Fibroblast of skin of abdomen (primary cell): ENCODE results near the gene SLC30A3.

Experiments used
- DNase-seq: peaks from one replicate; pipeline ENCODE4 v3.0.0-alpha.2; 2013

The SLC30A3 gene

DNA sequence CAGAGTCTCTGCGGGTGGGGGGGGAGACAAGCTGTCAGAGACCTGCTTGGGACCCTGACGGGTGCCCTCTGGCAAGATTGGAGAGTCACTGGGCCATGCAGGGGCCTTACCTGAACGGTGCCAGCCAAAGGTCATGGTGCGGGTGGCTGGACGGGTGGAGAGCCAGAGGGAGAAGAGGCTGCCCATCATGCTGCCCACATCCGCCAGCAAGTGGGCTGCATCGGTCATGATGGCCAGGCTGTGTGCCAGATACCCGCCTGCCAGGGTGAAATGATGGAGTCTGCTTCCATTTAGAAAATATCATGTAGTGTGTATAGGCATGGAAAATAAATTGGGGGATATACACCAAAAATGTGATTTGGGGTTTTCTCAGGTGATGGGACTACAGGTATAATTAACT, 4.8 kb downstream of the SLC30A3 start:
- no peak for DNase-seq

- DNase-seq = no peak
Observed at GRCh38 chr2:27256855-27257454, 5.9 kb downstream of the SLC30A3 start.

- peak; percentile 60 for DNase-seq
Observed at GRCh38 chr2:27255660-27256059, 7.2 kb downstream of the SLC30A3 start.

- no peak for DNase-seq
Observed at GRCh38 chr2:27255187-27255586, 7.7 kb downstream of the SLC30A3 start.

DNA sequence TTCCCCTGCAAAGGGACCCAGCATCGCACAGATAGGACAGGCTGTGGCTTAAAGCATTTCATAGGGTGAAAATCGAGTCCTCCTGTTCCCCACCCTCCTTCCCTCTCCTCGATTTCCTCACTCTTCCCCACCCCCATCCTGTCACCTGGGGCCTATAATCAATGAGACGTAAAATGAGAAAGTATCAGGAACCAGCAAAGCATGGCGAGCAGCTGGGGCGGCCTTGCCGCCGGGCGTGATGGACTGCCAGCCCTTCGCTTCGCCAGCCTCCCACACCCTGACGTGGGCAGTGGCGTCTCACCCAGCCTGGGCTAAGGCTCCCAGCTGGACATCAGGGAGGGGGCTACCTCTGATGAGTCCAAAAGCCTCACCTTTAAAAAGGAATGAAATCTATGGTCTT, 11.1 kb downstream of the SLC30A3 start:
- no peak for DNase-seq

- DNase-seq = no peak
Observed at GRCh38 chr2:27250652-27251379, 12.0 kb downstream of the SLC30A3 start.

DNA sequence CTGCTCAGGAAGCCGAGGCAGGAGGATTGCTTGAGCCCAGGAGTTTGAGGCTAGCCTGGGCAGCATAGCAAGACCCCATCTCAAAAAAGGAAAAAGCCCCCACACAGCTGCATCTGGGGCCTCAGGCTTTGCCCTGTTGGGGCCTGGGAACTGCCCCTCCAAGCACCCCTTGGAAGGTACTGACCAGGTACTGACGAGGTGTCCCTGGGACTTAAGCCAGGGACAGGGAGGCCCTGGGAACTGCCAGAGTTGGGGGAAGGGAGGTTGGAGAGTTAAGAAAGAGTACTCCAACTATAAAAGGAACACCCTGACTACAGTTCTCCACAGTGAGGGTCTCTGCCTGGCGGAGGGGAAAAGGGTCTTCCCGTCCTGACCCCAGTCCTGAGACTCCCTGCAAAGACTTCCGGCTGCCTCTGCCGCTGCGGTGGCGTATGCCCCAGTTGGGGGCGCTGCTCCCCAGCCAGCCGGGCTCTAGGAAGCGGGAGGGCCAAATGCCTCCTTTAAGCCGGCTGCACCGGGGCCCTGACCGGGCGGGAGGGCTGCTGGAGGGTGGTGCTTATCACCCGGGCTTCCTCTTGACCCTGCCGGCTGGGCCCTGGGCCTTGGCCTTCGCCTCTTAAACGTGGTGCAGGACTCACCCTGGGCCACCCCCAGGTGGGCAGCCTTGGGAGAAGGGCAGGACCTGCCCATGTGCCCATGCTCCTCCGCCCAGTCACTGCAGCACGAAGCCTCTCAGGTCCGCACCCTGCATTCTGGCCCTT, 12.8 kb downstream of the SLC30A3 start:
- peak; percentile 29 for DNase-seq

DNA sequence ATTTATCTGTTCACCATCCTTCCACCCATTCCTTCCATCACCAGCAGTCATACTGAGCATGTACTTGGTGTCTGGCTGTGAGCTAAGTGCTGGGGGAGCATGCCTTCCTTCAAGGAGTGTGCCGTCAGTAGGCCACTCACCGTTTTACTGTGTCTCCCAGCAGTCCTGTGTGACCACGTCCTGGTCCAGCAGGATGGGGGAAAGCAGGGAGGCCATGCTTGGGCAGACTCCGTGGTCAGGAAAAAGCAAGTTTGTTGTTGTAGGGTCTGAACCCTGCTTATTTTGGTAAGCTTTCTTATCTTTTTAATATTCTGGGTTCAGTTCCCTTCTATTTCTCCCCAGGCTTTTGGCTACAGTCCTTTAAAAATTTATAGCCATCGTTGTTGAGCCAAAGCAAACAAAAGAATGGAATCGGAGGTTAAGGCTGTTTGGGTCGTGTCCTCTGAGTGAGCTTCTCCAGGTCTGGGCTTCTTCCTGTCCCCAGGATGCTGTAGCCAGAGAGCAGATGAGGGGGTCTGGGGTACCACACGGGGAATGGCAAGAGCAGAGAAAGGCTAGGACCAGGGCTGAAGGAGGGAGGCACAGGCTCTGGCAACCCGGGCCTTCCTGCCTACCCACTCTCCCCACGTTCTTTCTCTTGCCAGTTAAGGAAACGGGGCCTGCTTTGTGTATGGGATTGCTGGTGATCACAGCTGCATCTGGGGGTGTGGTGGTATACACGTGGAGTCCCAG, 13.5 kb downstream of the SLC30A3 start:
- no peak for DNase-seq

DNA sequence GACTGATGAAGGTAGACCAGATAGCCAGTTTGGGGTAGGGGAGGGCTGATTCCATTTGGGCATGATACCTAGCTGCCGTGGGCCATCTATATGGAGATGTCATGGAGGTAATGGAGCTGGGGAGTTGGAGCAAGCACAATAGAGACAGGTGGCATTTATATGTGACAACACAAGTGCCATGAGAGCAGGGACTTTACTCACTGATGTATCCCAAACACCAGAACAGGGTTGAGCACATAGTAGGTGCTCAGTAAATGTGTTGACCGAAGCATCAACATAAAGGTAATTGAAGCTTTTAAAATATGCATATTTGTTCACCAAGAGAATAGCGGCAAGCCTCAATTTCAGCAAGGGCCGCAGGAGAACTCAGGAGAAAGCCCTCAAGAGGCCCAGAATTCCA, 15.0 kb downstream of the SLC30A3 start:
- no peak for DNase-seq

DNA sequence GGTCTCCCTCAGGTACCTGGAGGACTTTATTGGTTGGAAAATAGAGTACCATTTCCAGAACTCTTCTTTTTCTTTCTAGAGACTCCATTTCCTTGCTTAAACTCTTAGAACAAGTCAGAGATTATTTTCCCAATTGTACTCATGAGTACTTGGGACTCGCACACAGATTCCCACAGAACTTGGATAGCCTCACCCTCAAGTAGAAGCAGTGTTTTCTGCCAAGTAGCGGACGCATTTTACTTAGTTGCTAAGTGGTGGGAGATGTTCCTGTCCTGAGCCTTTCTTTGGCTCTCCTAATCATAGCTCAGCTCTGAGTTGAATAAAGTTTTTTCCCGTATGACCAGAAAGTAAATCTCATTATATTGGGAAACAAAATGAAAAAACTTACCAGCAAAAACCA, 17.2 kb downstream of the SLC30A3 start:
- DNase-seq = no peak

GRCh38 chr2:27245116-27245515, 17.7 kb downstream of the SLC30A3 start:
- no peak for DNase-seq

DNA sequence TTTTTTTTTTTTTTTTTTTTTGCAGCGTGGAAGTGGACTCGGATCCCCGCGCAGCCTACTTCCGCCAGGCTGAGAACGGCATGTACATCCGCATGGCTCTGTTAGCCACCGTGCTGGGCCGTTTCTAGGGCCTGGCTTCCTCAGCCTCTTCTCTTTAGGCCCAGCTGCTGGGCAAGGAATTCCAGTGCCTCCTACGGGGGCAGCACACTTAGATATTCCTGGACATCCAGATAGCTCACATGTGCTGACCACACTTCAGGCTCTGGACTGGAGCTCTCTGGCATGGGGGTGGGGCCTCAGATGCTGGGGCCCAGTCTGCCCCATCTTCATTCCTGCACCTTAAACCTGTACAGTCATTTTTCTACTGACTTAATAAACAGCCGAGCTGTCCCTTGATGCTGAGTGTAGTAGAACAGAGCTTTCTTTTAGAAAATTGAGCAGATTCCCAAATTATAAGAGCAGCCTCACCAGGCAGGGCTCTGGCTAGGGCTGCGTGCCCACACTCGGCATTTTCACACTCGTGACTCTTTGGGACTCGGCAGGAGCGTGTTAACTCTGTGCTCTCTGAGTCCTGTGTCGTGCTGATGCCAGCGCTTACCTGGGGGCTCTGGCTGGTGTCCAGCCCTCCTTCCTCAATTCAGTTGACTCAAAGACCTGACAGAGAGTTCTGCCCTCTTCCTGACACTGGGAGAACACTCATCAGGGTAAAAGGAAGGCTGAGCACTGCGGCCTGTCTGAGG, 19.3 kb downstream of the SLC30A3 start:
- no peak for DNase-seq

- DNase-seq = no peak
Observed at GRCh38 chr2:27242614-27242951, 20.3 kb downstream of the SLC30A3 start.

GRCh38 chr2:27241761-27242613, 20.9 kb downstream of the SLC30A3 start:
- no peak for DNase-seq

GRCh38 chr2:27240406-27240805, 22.4 kb downstream of the SLC30A3 start:
- DNase-seq = no peak

DNA sequence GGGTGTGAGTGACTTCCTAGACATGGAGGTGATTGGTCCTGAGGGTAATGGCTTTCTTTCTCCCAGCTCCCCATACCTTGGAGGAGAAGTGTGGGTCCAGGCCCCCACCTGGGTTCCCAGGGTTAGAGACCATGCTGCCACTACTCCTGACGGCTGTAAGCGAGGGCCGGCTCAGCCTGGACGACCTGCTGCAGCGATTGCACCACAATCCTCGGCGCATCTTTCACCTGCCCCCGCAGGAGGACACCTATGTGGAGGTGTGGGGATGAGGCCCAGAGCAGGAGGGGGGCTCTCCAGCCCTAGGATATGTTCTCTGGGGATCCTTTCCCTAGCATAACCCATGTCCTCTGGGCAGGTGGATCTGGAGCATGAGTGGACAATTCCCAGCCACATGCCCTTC, 23.9 kb downstream of the SLC30A3 start:
- DNase-seq = no peak

GRCh38 chr2:27237341-27237945, 25.4 kb downstream of the SLC30A3 start:
- DNase-seq = no peak

DNA sequence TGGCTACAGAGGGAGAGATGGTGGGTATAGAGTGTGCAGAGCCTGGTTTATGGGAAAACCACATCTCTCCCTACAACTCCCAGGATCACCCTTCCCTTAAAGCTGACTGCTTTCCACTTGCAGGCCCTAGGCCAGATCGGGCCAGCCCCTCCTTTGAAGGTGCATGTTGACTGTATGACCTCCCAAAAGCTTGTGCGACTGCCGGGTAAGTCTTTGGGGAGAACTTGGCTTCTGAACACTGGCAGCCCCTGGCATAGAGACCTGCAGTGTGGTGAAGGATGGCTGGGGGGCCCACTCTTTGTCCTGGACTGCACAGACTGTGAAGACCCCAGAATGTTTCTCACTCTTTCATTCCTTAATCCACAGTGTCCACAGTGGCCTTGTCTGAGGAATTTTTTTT, 26.2 kb downstream of the SLC30A3 start:
- no peak for DNase-seq

DNA sequence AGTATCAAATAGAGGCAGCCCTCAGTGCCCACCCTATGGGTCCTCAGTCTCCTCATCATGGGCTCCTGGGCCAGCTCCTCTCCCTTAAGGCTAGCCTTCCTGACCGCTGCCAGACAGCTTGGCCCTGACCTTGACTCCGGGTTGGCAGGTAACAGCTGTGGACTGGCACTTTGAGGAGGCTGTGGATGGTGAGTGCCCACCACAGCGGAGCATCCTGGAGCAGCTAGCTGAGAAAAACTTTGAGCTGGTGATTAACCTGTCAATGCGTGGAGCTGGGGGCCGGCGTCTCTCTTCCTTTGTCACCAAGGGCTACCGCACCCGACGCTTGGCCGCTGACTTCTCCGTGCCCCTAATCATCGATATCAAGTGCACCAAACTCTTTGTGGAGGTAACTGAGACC, 26.7 kb downstream of the SLC30A3 start:
- no peak for DNase-seq

GRCh38 chr2:27233341-27233740, 29.5 kb downstream of the SLC30A3 start:
- no peak for DNase-seq

GRCh38 chr2:27231921-27232320, 30.9 kb downstream of the SLC30A3 start:
- no peak for DNase-seq
